HCT116 (cell line): ENCODE results near the gene ADGRV1.

Source experiments
- CTCF ChIP-seq, 3 experiments: fragments of 200-600 bp in 1 of 3; sonication (generic) in 1 of 3; IDR thresholded peaks in 2 of 3; conservative IDR thresholded peaks in 1 of 3; 2 replicates each; pipeline ENCODE4 v1.5.1; 2012 to 2017; ENCODE audit warnings: low read depth in 2 of 3, low read length in 2 of 3, antibody characterized with exemption in 1 of 3, borderline replicate concordance in 1 of 3, control low read depth in 1 of 3, mild to moderate bottlenecking in 1 of 3, mixed read lengths in 1 of 3, mixed run types in 1 of 3, moderate library complexity in 1 of 3; ENCODE audit not compliant: insufficient read depth in 1 of 3
- EGR1 ChIP-seq: IDR thresholded peaks from 2 replicates; pipeline ENCODE4 v1.6.1; 2012; ENCODE audit warnings: low read depth
- EZH2 ChIP-seq: fragments of 200-600 bp; sonication (generic); IDR thresholded peaks from 2 replicates; pipeline ENCODE4 v1.6.1; 2017; ENCODE audit warnings: antibody characterized with exemption, mixed run types
- EZH2phosphoT487 ChIP-seq: fragments of 200-600 bp; IDR thresholded peaks from 2 replicates; pipeline ENCODE4 v1.6.1; 2018; ENCODE audit warnings: antibody characterized with exemption, borderline replicate concordance
- POLR2A ChIP-seq: IDR thresholded peaks from 2 replicates; pipeline ENCODE4 v1.7.0; 2011; ENCODE audit warnings: borderline replicate concordance; ENCODE audit not compliant: insufficient read depth, insufficient read length; ENCODE audit errors: extremely low read depth
- SP1 ChIP-seq: IDR thresholded peaks from 2 replicates; pipeline ENCODE4 v1.6.1; 2012; ENCODE audit warnings: low read depth
- SRF ChIP-seq: IDR thresholded peaks from 2 replicates; pipeline ENCODE4 v1.6.1; 2012; ENCODE audit warnings: low read depth

GRCh38 chr5:90894866-90895420, 336.3 kb downstream of the ADGRV1 start:
- TF ChIP-seq EGR1, result no peak
- TF ChIP-seq CTCF (IDR thresholded peaks at IDR 0.05 in 2 of 3, conservative IDR thresholded peaks at IDR 0.05 in 1 of 3; ENCODE audit: borderline replicate concordance in 1 of 3, insufficient read depth in 1 of 3, low read depth in 2 of 3, low read length in 2 of 3), result no peak
- no peak for TF ChIP-seq POLR2A
- no peak for TF ChIP-seq SP1
- no peak for TF ChIP-seq EZH2
- no peak for TF ChIP-seq EZH2phosphoT487
- no peak for TF ChIP-seq SRF
